Hepatic stellate cell (primary cell): ENCODE measurements around the gene FOXD3.

Source experiments
- DNase-seq: peaks from one replicate; pipeline ENCODE4 v3.0.0; 2011; ENCODE audit warnings: low spot score

Gene FOXD3

DNA sequence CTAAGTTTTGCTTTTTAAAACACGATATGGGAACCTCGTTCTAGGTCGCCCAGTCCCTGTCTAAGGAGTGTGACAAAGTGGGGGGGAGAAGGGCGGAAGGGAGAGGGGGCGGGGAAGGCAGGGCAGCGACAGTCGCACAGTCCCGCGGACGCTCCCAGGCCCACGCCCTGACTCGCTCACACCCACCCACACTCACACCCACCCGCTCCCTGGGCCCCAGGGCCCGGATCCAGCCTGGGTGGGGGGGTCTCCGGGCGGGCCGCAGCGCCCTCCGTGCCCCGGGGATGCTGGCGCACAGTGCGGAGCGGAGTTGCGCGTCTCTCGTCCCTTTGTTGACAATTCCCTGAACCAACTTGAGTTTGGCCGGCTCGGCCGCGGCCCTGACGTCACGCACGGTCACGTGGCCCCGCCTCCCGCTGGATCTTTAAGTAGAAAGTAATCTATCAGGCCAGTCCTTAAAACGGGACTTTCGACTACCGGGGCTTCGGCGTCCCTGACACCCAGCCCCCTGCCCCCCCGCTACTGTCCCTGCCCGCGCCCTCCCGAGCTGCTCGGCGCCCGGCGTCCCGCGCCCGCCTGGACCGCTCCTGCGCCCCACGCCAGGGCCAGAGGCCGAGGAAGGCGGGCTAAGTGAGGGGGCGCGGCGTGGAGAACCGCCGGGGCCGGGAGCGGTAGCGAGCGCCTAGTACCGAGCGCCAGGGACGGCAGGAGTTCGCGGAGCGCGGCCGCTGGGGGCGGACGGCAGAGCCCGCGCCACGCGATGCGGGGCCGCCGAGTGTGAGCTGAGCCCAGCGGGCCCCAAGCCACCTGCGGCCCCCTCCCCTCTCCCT, at the start of gene FOXD3:
FOXD3 (plus strand) TSS at position 454 of the 830 bp plus-strand sequence. CDS start 492 bp downstream, outside the sequence.
- DNase-seq, result peak; percentile 52

DNA sequence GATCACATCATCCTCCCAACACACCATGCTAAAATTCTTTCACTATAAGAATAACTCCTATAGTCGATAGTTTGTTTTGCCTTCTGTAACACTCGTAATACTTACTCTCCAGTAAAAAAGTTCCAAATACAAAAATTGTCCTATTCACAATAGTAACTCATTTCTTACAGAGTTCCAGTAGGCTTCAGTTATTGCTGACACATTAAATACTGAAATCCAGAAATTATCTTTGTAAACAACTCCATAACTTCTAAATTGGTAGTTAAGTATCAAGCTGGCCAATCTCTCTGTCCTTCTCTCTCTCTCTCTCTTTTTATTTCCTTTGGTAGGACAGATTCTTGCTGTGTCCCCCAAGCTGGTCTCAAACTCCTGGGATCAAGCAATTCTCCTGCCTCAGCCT, 49.6 kb upstream of the FOXD3 start:
- no peak for DNase-seq

DNA sequence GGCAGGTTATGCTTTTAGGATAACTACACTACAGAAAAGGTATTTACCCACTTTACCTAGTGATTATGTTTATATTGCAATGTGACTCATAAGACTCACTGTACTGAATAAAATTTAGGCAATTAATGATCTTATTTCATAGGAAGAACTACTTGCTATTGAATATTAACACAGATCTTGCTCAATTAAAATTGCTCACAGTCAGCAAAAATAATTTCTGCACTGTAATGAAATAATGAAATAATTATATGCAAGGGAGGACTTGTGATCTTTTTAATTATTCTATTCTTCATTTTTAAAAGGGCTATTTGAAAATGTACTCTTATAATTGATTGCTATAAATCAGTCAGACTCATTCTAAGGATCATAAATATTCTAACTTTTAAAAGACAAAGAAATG, 48.0 kb upstream of the FOXD3 start:
- DNase-seq, result no peak

DNA sequence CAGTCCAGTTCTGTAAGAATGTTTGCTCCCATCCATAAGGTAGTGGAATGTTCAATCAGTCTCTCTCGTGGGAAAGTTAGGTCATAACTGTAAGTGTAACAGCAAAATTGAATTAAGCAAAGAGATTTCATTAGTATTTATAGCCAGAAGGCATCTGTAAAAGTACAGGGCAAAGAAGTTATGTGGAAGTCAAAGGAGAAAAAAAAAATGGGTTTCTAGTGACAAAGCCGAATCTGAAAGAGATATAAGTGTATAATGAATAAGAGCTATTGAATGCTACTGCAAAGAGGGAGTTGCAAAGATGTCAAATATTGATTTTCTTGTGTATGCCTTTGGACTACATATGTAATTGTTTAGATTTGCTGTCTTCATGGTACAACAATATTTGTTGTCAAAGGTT, 47.4 kb upstream of the FOXD3 start:
- no peak for DNase-seq

DNA sequence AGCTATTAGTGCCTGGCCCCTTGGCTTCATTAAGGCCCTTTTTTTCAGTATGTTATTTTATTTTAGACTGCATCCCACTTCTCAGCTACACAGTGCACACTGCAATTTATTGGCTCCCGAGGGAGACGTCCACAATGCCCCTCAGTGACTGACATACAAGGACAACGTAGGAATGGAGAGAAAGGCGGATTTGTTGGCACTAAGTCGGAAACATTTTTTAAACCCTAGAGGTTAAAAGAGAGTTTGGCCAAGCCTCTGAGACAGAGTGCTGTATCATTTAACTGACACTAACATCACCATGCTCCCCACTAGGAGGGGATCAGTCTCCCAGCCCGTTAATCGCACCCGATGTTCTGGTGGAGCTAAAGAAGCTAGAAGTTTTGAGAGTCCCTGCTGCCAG, 45.7 kb upstream of the FOXD3 start:
- DNase-seq, result no peak

DNA sequence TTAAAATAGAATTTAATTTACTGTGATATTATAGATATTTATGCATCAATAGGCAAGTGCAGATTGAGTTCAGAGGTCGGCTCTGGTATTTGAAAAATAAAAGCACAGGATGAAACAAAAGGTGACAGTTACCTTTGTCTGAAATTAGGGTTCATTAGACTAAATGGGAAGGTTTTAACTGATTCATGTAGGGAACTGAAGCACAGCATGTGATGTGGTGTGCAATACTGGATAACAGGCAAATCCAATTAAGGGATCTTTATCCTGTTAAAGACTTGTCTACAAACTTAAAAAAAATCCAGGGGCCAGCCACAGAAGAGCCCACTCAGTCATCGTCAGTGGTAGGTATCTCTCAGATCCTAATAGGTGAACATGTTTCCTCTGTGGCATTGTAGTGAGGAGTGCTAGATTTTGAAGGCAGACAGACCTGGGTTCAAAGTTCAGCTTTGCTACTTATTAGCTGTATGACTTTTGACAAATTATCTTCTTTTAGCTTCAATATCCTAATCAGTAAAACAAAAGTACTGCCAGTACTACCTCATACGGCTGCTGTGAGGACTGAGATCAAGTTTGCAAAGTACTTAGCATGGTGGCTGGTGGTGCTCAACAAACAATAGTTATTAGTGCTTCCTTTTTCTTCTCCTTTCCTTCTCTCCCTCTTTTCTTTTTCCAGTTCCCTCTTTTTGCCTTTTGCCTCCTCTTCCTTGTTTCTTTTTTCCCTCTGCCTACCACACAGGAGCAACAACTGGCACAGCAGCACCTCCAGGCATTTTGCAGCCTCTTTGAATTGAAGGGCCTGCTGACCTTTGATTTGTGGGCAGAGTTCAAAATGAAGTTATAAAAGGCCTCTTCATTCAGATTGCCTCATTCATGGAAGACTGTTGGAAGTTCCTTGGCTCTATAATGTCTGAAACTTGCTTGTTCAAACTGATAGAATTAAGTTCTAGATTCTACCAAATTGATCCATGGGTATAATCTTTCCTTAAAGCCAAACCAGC, 44.9 kb upstream of the FOXD3 start:
- DNase-seq, result no peak

DNA sequence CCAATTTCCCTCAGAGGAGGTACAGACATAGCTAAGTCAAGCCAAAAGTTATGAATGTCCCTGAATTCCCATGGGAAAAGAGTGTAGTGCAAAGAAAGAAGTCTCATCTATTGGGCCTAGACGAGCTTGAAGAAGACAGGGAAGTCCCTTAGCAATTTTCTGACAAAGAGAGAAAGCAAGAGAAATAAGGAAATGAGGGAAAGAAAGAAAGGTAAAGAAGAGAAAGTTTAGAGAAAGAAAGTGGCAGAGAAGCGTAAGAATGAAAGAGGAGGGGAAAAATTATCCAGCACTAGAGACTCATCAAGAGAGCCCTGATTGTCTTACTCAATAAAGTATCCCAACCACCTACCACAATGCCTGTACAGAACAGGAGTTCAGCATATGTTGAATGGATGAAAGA, 40.6 kb upstream of the FOXD3 start:
- no peak for DNase-seq

DNA sequence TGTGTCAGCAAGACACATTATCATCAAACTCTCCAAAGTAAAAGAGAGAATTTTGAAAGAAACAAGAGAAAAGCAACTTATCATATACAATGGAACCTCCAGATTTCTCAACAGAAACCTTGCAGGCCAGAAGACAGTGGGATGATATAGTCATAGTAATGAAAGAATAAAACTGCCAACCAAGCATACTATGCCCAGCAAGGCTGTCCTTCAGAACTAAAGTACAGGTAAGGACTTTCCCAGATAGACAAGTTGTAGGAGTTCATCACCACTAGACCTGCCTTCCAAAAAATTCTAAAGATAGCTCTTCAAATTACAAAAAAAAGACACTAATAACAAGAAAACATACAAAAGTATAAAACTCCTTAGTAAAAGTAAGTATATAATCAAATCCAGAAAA, 33.2 kb upstream of the FOXD3 start:
- DNase-seq, result no peak

DNA sequence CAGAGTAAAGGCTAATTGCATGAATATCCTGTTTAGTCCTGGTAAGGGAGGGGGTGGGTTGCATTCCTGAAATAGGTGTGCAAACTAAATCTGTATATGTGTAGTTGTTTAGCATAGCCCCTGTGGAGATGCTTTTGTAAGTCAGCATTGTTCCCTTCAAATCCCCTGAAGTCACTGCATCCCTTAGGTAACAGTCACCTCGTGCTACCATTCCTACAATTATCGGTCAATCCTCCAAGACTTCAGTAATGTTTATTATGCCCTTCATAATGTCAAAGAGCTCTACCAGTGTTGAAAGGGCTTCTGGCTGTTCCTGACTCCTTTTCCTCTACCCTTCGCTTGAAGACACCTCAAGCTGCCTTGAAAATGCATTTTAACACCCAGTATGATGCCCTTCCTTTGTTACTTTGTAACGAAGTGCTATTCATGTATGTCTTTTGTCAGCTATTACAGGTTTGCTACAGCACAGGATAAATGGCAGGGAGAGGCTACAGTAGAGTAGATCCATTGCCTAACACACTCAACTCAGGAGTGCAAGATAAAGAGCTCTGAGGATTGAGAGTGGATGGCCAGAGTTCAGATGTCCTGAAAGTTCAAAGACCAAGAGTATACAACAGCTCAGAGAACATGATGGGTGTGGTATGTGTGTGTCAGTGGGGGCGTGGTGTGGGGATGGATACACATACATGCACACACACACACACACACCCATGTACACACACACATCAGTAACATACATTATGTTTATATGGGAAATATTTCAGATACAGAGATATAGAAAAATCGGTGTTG, 27.4 kb upstream of the FOXD3 start:
- DNase-seq, result no peak

DNA sequence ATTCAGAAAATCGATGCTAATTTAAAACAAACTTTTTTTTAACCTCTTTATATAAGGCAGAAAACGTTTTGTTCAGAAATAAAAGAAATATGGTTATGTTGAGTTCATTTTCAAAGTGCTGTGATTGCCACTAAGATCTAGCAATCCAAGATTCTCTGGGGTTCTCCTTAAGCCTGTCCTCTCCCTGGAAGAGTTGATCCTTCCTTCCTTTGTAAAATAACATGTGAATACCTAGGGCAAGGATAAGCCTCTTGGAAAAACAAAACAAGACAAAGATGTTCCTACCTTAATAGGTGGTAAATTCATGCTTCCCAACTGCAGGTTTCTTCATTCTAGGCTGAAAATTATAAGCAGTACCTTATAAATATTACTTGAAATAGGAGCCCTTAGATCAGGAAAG, 18.0 kb upstream of the FOXD3 start:
- DNase-seq, result no peak

DNA sequence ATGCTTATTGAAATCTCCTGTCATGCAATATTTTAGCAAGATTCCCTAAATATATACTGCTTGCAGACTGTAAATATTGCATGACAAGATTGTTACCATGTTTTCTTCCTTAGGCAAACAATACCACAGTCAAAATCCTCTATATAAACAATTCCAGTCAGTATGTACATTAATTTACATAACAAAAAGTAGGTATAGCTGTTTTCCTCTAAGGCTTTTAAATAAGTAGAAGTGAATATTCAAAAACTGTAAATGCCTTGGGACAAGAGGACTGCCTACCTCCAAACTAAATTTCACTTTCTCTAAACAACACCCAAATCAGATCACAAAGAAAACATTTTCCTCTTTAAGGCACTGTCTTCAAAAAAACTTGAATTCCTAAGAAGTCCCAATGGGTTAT, 17.3 kb upstream of the FOXD3 start:
- no peak for DNase-seq

DNA sequence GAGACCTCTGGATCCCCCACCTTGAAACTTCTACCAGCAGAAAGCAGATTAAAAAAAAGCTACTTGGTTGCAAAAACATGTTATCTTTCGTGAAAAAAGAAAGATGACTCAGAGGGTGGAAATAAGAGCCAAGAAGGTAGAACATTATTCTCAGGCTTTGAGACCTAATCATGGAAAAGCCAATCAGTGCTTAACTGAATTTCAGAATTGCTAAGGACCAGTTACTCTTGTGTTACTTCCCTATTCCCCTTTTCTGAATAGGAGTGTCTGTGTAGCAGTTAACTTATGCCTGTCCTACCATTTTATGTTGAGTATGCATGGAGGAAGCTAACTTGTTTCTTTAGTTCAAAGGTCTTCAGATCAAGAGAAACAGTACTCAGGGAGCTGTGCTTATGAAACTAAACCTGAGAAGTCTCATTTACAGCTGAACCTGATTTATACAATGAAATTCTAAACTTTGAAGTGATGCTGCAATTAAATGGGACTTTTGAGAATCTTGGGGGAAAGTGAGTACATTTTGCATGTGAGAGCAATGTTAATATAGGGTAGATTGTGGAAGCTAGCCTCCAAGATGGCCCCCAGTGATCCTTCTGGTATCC, 15.1 kb upstream of the FOXD3 start:
- DNase-seq, result no peak

DNA sequence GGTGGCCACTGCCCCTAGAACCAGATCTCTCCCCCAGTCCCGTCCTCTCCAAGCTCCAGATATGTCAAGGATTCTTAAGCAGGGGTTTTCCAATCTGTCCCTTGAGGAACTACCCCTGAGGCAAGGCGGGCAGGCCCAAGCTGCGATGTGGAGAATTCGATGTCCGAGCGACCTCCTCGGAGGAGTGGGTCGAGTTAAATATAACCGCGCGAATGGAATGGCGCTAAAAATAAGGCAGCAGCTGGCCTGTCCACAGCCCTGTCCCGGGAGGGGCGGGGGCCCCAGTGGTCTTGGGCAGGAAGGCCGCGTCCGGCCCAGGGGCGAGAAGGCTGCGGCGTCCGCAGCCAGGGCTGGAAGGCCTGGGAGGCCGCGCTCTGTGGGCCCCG, 5.8 kb upstream of the FOXD3 start:
- no peak for DNase-seq

DNA sequence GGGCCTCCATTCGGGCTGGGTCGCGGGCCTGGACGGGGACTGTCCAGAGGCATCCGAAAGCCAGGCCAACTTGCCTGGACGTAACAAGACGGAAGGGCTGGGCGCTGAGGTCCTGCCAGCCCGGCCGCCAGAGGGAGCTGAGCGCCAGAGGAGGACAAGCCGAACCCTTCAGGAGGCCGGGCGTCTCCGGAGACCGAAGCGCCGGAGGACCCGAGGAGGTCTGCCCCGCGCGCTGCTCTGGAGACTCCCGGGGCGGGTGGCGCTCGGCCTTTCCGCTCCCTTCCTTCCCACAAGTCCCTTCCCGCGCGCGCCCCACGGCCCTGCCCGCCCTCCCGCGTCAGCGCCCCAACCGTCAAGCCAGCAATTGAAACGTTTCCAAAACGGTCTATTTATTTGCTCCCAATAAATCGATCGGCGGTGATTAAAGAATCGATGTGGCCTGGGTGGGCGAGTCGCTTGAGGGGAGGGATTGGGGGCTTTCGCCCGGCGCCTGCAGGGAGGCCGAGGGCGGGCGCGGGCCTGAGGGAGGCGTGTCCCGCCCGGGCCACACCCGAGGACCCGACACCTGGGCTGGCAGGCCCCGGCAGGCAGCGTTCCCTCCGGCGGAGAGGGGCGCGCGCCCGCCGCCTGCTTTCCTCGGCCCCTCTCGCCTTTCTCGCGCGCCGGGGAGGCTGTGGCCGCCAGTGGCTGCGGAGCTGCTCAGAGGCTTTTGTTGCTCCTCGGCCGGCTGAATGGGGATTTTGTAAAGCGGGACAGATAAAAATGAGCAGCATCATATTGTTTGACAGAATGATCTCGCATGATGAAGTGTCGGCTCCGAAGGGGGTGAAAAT, 5.2 kb upstream of the FOXD3 start:
- peak; percentile 67 for DNase-seq

DNA sequence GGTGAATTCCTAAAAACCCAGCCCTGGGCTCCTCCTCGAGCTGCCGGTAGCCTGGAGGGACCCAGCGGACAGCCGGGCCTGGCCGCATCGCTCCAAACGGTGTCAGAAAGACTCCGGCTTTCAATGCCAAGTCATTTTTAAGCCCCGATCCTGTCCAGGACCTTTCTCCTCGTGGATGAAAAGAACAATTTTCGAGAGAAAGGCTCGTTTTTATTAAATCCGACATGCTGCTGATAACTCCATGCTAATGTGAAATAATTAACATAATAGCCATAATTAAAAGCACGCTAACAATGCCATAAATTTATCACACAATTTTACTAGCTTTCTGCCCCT, 4.6 kb upstream of the FOXD3 start:
- DNase-seq, result no peak

DNA sequence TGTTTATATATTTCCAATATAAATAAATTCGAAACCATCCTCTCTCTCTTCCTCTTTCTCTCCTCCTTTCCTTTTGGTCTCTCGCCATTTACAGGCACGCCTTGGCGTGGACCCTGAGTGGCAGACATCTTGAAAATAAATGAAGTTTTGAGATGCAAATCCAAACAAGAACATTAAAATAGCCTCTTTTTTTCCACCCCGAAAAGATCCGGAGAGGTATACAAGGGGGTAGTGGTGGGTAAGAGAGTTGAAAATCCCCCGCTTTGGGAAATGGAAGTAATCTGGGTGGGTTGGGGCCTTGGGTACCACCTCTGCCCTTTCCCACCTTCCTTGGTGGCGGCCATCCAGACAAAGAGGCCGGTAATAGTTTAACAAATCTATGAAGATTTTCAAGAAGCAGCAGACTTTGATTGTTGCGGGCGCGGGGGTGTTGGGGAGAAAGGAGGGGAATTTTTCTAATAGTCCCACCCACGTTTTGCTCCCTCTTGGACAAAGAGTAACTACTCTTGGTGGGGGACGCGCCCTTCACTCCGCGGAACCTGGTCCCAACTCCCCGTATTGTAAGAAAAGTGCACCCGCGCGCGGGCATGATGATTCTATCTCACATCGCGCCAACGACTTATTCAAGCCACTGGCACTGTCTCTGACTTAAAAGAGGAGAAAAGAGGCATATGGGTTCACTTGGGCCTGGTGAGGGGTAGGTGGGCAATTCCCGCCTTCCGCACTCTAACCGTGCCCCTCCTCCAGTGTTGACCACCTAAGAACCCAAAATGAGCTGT, 4.0 kb upstream of the FOXD3 start:
- no peak for DNase-seq

DNA sequence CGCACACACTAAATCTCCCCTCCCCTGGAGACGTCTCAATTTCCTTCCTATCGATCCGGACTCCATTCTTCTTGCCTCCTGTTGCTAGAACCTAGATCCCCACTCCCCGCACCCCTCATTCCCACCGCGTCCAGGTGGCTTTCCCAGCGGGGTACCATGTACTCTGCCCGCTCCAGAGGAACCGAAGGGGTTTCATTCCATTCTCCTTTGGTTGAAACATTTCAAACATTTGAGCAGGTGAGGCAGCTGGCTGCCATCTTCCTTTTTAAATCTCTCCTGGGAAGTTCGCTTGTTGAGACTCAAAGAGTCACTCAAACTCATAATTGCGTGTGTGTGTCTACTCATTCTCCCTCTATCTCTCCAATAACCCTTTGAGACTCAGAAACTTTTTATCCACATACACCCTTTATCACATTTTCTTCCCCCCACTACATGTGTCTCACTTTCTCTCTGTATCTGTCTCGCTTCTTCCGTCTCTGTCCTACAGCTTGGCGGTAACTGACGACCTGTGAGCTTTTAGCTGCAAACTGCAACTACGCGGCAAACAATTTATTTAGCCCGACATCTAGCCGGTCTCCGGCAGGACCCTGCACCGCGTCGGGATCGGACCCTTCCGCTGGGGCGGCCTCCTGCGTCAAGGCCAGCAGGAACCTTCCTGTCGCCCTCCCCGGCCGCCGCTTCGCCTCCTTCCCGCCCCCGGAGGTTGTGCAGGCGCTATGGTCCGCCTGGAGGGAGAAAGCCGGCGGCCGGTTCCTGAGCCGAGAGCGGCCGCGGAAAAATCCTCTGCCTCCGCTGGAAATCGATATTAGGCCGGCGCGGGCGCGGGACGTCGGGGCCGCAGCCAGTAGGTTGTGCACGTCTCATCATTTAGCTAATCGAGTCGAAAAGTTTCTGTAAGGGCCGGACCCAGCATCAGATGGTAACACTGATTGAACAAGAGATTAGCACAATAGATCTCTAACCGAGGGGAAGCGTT, 3.0 kb upstream of the FOXD3 start:
- no peak for DNase-seq

DNA sequence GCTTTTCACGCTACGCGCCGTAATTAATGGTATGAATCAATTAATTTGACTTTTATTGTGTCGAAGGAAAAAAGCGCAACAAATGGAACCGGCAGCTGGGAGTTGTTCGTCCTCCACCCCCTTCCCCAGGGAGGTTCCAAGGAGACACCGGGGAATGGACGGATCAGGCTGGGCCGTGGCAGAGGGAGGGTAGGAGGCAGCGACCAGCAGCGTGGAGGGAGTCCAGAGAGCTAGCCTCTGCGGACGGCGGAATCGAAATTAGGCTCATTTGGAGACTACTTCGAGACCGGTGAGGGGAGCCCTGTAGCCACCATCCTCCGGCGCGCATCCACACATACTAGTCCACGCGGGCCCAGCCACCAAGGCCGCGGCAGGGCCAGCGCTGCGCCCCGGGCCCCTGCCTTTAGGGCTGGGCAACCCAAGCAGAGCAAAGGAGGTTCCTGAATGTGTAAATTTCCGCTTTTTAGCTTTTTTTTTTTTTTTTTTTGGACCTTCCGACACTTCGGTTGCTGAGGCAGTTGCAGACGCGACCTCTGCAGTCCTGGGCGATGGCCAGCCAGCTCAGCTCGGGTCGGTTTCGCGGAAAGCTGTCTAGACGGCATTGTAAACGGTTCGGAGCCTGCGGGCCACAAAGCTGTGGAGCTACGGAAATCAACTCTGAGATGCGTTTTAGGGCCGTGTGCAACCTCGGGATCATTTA, 2.2 kb upstream of the FOXD3 start:
- DNase-seq, result no peak
